Right atrium auricular region (tissue), 2 donors: ENCODE results near the gene TCFL5. TPM values are rescaled to one million over a fixed set of nuclear protein-coding genes. Genes with fewer than 3 reads are reported as not detected.
"Not testable (repeated sequence)": the region's sequence is repeated elsewhere in the genome, so short reads cannot be mapped to it uniquely, and the experiment has no call there.

ENCODE experiments used
- DNase-seq: peaks from one replicate; pipeline ENCODE4 v3.0.0-alpha.2; 2019; ENCODE audit warnings: low spot score
- H3K27ac ChIP-seq, 2 donors: fragments of 200-600 bp; sonication (generic); 1 replicate in 1 of 2; 2 replicates in 1 of 2; pipeline ENCODE4 v1.5.1; 2016 to 2019
- H3K27me3 ChIP-seq, 2 donors: fragments of 200-600 bp; sonication (generic); one replicate each; pipeline versions ENCODE4 v1.5.1 to v1.6.0; 2017 to 2019
- H3K36me3 ChIP-seq: fragments of 200-600 bp; sonication (generic); one replicate; pipeline ENCODE4 v1.5.1; 2016
- H3K4me1 ChIP-seq, 2 donors: fragments of 200-600 bp; sonication (generic); one replicate each; pipeline versions ENCODE4 v1.5.1 to v1.6.0; 2017 to 2019
- H3K4me3 ChIP-seq, 2 donors: fragments of 200-600 bp; sonication (generic); 1 replicate in 1 of 2; 2 replicates in 1 of 2; pipeline ENCODE4 v1.5.1; 2017 to 2019; ENCODE audit warnings: mild to moderate bottlenecking in 1 of 2, moderate library complexity in 1 of 2
- H3K9me3 ChIP-seq, 2 donors: fragments of 200-600 bp; sonication (generic); one replicate each; pipeline ENCODE4 v1.5.1; 2019
- CTCF ChIP-seq, 2 donors: fragments of 200-600 bp; sonication (generic); IDR thresholded peaks; one replicate each; pipeline ENCODE4 v1.5.1; 2019; ENCODE audit warnings: antibody characterized with exemption in 2 of 2
- total RNA-seq, 2 donors: library from RNA; depleted of rRNA; stranded (reverse); fragments of >200 nt; gene quantifications; one replicate each; pipeline ENCODE4 v1.1.0, GENCODE V29; 2016

The TCFL5 gene
- total RNA-seq, 2 donors from 2014 or later = 4.8 to 6.4 TPM

GRCh38 chr20:62854121-62854520 is 7.5 kb downstream of the TCFL5 start:
- no peak for DNase-seq
- peaks cover 23% of the 10 kb centered on the region for H3K36me3 ChIP-seq
- no peak overlapping the region for H3K27ac ChIP-seq
- no peak for TF ChIP-seq CTCF (IDR thresholded peaks at IDR 0.05)
- no peak overlapping the region for H3K4me3 ChIP-seq
- H3K4me1 ChIP-seq = no peaks in the 10 kb centered on the region
- no peaks in the 10 kb centered on the region for H3K9me3 ChIP-seq
- H3K27me3 ChIP-seq = no peaks in the 10 kb centered on the region

- not testable (repeated sequence) for H3K9me3 ChIP-seq, H3K4me1 ChIP-seq, H3K27ac ChIP-seq, DNase-seq, H3K27me3 ChIP-seq, H3K4me3 ChIP-seq
- peaks cover 23% of the 10 kb centered on the region for H3K36me3 ChIP-seq
Observed at GRCh38 chr20:62853304-62853703, 8.3 kb downstream of the TCFL5 start.

- no peaks in the 10 kb centered on the region for H3K9me3 ChIP-seq
- no peak overlapping the region for H3K27ac ChIP-seq
- H3K36me3 ChIP-seq = peaks cover 23% of the 10 kb centered on the region
- DNase-seq = no peak
- H3K4me3 ChIP-seq = no peak overlapping the region
- no peaks in the 10 kb centered on the region for H3K4me1 ChIP-seq
- no peak for TF ChIP-seq CTCF (IDR thresholded peaks at IDR 0.05)
- no peaks in the 10 kb centered on the region for H3K27me3 ChIP-seq
Observed at GRCh38 chr20:62852841-62853240, 8.8 kb downstream of the TCFL5 start.

GRCh38 chr20:62852196-62852595 is 9.4 kb downstream of the TCFL5 start:
- no peaks in the 10 kb centered on the region for H3K9me3 ChIP-seq
- no peak for TF ChIP-seq CTCF (IDR thresholded peaks at IDR 0.05)
- H3K27me3 ChIP-seq = no peaks in the 10 kb centered on the region
- H3K4me3 ChIP-seq = no peak overlapping the region
- peaks cover 22% of the 10 kb centered on the region for H3K36me3 ChIP-seq
- no peak overlapping the region for H3K27ac ChIP-seq
- H3K4me1 ChIP-seq = no peaks in the 10 kb centered on the region
- no peak for DNase-seq

- no peaks in the 10 kb centered on the region for H3K9me3 ChIP-seq
- H3K27me3 ChIP-seq = no peaks in the 10 kb centered on the region
- no peak overlapping the region for H3K4me3 ChIP-seq
- no peak overlapping the region for H3K27ac ChIP-seq
- DNase-seq = no peak
- TF ChIP-seq CTCF (IDR thresholded peaks at IDR 0.05) = no peak
- H3K4me1 ChIP-seq = no peaks in the 10 kb centered on the region
- peaks cover 16% of the 10 kb centered on the region for H3K36me3 ChIP-seq
Observed at GRCh38 chr20:62850333-62850974, 11.2 kb downstream of the TCFL5 start.

- H3K36me3 ChIP-seq = peaks cover 12% of the 10 kb centered on the region
- TF ChIP-seq CTCF (IDR thresholded peaks at IDR 0.05) = no peak
Observed at GRCh38 chr20:62849431-62849830, 12.2 kb downstream of the TCFL5 start.

GRCh38 chr20:62848917-62849316 is 12.7 kb downstream of the TCFL5 start:
- H3K27ac ChIP-seq, DNase-seq, H3K4me1 ChIP-seq, H3K4me3 ChIP-seq, H3K27me3 ChIP-seq, H3K9me3 ChIP-seq, H3K36me3 ChIP-seq: not testable (repeated sequence)

More at GRCh38 chr20:62849431-62849830, 12.2 kb downstream of the TCFL5 start:
- no peaks in the 10 kb centered on the region for H3K4me1 ChIP-seq
- H3K27ac ChIP-seq = no peak overlapping the region
- no peak for DNase-seq
- no peaks in the 10 kb centered on the region for H3K27me3 ChIP-seq
- no peaks in the 10 kb centered on the region for H3K9me3 ChIP-seq
- no peak overlapping the region for H3K4me3 ChIP-seq
